Thoracic aorta (tissue), 2 donors: Measurements from ENCODE around the gene SDK1. TPM values are rescaled to one million over a fixed set of nuclear protein-coding genes. Genes with fewer than 3 reads are reported as not detected.

ENCODE experiments used
- ATAC-seq: fragments of 150-250 bp; one replicate; pipeline ENCODE4 v1.8.0; 2017; ENCODE audit warnings: low read depth; ENCODE audit not compliant: insufficient number of reproducible peaks, low FRiP score
- DNase-seq: peaks from one replicate; pipeline ENCODE4 v3.0.0-alpha.2; 2020; ENCODE audit warnings: low spot score
- H3K27ac ChIP-seq, 2 donors: fragments of 200-600 bp; sonication (generic); 1 replicate in 1 of 2; 2 replicates in 1 of 2; pipeline ENCODE4 v1.5.1; 2016; ENCODE audit warnings: mild to moderate bottlenecking in 2 of 2, moderate library complexity in 2 of 2
- H3K27me3 ChIP-seq: fragments of 200-600 bp; sonication (generic); replicated peaks from 2 replicates; pipeline ENCODE4 v1.6.0; 2016; ENCODE audit warnings: mild to moderate bottlenecking; ENCODE audit not compliant: insufficient read depth
- H3K36me3 ChIP-seq: fragments of 200-600 bp; sonication (generic); one replicate; pipeline ENCODE4 v1.5.1; 2016
- H3K4me1 ChIP-seq, 2 donors: fragments of 200-600 bp; sonication (generic); 1 replicate in 1 of 2; 2 replicates in 1 of 2; pipeline versions ENCODE4 v1.5.1 to v1.6.0; 2016; ENCODE audit warnings: low read depth in 2 of 2, mild to moderate bottlenecking in 1 of 2; ENCODE audit not compliant: control insufficient read depth in 1 of 2
- H3K4me3 ChIP-seq: fragments of 200-600 bp; sonication (generic); 2 replicates; pipeline ENCODE4 v1.5.1; 2016; ENCODE audit warnings: mild to moderate bottlenecking
- H3K9me3 ChIP-seq: fragments of 200-600 bp; sonication (generic); 2 replicates; pipeline ENCODE4 v1.5.1; 2016
- total RNA-seq, 2 donors: library from RNA; depleted of rRNA; stranded (reverse); fragments of >200 nt; gene quantifications; one replicate each; pipeline versions ENCODE4 v1.1.0 to v1.2.3, GENCODE V29; 2016
- TF ChIP-seq, protein P1 (sequence below): fragments of 200-600 bp; sonication (generic); IDR thresholded peaks from one replicate; pipeline ENCODE4 v1.5.1; 2019; ENCODE audit warnings: antibody characterized with exemption

SDK1 gene
- total RNA-seq, 2 donors from 2014 or later, result 27.5 to 29.2 TPM

DNA sequence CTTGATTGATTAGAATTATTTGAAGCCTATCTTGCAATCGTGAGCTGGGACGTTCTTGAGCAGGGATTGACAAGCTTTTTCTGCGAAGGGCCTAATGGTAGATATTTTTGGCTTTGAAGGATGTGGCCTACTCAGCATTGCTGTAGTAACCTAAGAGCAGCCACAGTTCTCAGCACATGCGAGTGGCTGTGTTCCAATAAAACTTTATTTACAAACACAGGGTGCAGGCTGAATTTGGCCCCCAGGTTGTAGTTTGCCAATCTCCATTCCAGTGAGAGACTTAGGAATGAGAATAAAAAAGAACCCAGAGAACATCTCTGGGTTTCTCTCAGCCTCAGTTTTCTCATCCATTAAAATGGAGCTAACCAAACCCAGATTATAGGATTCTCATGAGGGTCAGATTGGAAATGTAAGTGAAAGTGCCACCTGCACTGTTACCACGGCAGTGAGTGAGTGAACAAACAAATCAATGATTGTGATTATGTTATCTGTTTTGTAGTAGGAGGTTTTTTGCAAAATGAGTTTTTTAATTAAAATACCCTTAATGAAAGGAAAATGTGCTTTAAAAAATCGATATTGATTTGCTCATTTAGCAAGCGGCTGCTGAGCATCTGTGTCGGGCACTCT, 664.0 kb downstream of the SDK1 start:
- H3K4me1 ChIP-seq, result no peaks in the 10 kb centered on the region
- no peak for DNase-seq
- H3K4me3 ChIP-seq, result no peak overlapping the region
- TF ChIP-seq, protein P1, sequence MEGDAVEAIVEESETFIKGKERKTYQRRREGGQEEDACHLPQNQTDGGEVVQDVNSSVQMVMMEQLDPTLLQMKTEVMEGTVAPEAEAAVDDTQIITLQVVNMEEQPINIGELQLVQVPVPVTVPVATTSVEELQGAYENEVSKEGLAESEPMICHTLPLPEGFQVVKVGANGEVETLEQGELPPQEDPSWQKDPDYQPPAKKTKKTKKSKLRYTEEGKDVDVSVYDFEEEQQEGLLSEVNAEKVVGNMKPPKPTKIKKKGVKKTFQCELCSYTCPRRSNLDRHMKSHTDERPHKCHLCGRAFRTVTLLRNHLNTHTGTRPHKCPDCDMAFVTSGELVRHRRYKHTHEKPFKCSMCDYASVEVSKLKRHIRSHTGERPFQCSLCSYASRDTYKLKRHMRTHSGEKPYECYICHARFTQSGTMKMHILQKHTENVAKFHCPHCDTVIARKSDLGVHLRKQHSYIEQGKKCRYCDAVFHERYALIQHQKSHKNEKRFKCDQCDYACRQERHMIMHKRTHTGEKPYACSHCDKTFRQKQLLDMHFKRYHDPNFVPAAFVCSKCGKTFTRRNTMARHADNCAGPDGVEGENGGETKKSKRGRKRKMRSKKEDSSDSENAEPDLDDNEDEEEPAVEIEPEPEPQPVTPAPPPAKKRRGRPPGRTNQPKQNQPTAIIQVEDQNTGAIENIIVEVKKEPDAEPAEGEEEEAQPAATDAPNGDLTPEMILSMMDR, result no peak
- no peaks in the 10 kb centered on the region for H3K9me3 ChIP-seq
- H3K27ac ChIP-seq, result no peak overlapping the region
- ATAC-seq, result no peak
- H3K36me3 ChIP-seq, result peaks cover 20% of the 10 kb centered on the region
- H3K27me3 ChIP-seq, result no peaks in the 10 kb centered on the region

DNA sequence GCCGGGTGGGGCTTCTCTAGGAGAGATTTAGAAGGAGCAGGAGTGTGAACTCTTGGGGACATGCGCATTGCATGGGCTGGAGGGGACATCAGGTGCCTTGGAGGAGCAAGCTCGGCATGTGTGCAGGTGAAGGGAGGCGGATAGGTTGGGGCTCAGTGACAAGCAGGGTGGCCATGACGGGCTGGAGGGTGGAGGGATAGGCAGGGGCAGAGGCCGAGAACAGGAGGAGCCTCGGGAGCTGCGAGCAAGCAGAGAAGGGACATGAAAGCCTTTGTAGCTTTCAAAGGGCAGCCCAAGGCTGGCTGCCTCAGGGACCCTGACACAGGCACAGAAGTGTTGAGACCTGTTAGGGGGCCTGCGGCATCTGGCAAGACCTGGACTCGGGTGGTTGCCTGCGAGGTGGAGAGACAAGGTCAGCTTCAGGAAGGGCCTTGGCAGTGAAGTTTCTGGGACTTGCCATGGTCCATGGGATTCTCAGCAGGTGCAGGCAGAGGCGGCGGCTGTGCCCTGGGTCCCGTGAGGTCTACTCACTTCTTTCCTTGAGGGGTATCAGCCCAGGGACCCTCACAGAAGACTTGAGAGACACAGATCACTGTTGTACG, 664.8 kb downstream of the SDK1 start:
- no peak overlapping the region for H3K4me3 ChIP-seq
- H3K36me3 ChIP-seq, result peaks cover 20% of the 10 kb centered on the region
- no peak overlapping the region for H3K27ac ChIP-seq
- no peaks in the 10 kb centered on the region for H3K4me1 ChIP-seq
- no peaks in the 10 kb centered on the region for H3K9me3 ChIP-seq
- H3K27me3 ChIP-seq, result no peaks in the 10 kb centered on the region
- ATAC-seq (no peak), DNase-seq (no peak)
- TF ChIP-seq, protein P1, result no peak

DNA sequence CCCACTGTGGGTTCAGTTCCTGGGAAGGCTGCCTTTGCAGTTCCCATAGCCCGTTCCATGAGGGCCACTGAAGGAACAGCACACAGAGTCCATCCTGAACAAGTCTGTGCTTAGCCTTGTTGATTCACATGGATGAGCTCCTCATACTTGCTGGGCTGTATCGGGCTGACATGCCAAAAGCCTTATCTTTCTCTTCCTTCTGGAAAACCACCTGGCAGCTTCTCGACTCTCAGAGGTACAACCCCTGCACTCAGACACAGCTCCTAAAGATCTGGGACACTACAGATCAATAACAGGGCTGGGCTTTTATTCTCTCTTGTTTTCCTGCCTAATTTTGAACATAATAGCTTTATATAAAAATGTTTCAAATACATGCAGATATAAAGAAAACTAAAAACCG, 667.2 kb downstream of the SDK1 start:
- Histone ChIP-seq H3K9me3 (no peaks in the 10 kb centered on the region), H3K27ac (no peak overlapping the region), H3K4me1 (no peaks in the 10 kb centered on the region), H3K27me3 (no peaks in the 10 kb centered on the region), H3K4me3 (no peak overlapping the region), H3K36me3 (peaks cover 32% of the 10 kb centered on the region)
- TF ChIP-seq, protein P1, result no peak
- ATAC-seq (no peak), DNase-seq (no peak)

DNA sequence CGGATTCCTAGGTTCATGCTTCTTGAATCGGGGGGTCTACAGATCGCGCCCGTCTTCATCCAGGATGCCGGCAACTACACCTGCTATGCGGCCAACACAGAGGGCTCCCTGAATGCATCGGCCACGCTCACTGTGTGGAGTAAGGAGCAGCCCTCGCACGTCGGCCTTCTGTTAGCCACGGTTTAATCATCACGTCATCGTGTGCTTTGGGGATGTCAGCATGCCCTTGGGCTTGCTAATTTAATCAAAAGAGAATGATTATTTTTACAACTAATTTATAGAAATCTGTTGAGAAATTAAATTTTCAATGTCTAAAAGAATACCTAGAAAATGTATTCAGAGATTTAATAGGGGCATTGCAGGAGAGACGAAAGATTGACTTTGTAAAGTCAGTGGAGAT, 668.2 kb downstream of the SDK1 start:
- Histone ChIP-seq H3K27ac (no peak overlapping the region), H3K27me3 (no peaks in the 10 kb centered on the region), H3K36me3 (peaks cover 32% of the 10 kb centered on the region), H3K9me3 (no peaks in the 10 kb centered on the region), H3K4me1 (no peaks in the 10 kb centered on the region), H3K4me3 (no peak overlapping the region)
- no peak for DNase-seq
- TF ChIP-seq, protein P1, result no peak
- no peak for ATAC-seq

DNA sequence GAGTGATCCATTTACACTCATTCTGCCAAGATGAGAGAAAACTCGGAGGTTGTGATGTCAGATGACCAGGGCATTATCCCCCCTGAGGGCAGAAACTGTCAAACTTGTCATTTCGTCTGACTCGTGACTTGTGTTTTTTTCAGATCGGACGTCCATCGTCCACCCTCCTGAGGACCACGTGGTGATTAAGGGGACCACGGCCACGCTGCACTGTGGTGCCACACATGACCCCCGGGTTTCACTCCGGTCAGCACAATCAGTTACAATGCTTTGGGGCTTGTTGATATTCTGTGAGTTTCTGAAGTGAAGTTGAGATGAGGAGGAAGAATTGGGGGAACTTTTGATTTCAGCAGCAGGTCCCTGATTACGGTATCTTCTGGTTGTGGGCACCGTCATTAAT, 670.3 kb downstream of the SDK1 start:
- no peaks in the 10 kb centered on the region for H3K4me1 ChIP-seq
- no peaks in the 10 kb centered on the region for H3K27me3 ChIP-seq
- no peak overlapping the region for H3K27ac ChIP-seq
- H3K36me3 ChIP-seq, result peaks cover 32% of the 10 kb centered on the region
- H3K9me3 ChIP-seq, result no peaks in the 10 kb centered on the region
- DNase-seq (no peak), ATAC-seq (no peak)
- TF ChIP-seq, protein P1, result no peak
- H3K4me3 ChIP-seq, result no peak overlapping the region
